HepG2 (cell line): ENCODE data around the gene C9orf43. TPM values are rescaled to one million over a fixed set of nuclear protein-coding genes. Genes with fewer than 3 reads are reported as not detected.

Experiments
- GATAD2A ChIP-seq: IDR thresholded peaks from 2 replicates; pipeline ENCODE4 v1.6.1; 2016
- IRF2 ChIP-seq: IDR thresholded peaks from 2 replicates; pipeline ENCODE4 v1.6.1; 2018; ENCODE audit warnings: missing genetic modification reagents, missing compliant biosample characterization
- KDM2A ChIP-seq: sonication (generic); formaldehyde crosslinking; IDR thresholded peaks from 2 replicates; pipeline ENCODE4 v1.4.0; 2020; ENCODE audit warnings: low read depth, missing genetic modification reagents, borderline replicate concordance
- NKX3-1 ChIP-seq: sonication (generic); formaldehyde crosslinking; IDR thresholded peaks from 2 replicates; pipeline ENCODE4 v1.5.0; 2020; ENCODE audit warnings: missing genetic modification reagents
- SIN3A ChIP-seq: IDR thresholded peaks from 2 replicates; pipeline ENCODE4 v1.6.1; 2011; ENCODE audit warnings: low read depth, mild to moderate bottlenecking, control low read depth, low read length, borderline replicate concordance
- ZNF230 ChIP-seq: sonication (generic); formaldehyde crosslinking; IDR thresholded peaks from 2 replicates; pipeline ENCODE4 v1.4.0; 2020; ENCODE audit warnings: mild to moderate bottlenecking, missing genetic modification reagents
- ZNF232 ChIP-seq: sonication (generic); formaldehyde crosslinking; IDR thresholded peaks from 2 replicates; pipeline ENCODE4 v1.4.0; 2020; ENCODE audit warnings: missing genetic modification reagents, borderline replicate concordance
- ZNF430 ChIP-seq: sonication (generic); formaldehyde crosslinking; IDR thresholded peaks from 2 replicates; pipeline ENCODE4 v1.9.0; 2021; ENCODE audit warnings: mild to moderate bottlenecking, missing genetic modification reagents
- ZNF850 ChIP-seq: sonication (generic); formaldehyde crosslinking; conservative IDR thresholded peaks from 2 replicates; pipeline ENCODE4 v1.9.0; 2021; ENCODE audit warnings: mild to moderate bottlenecking, missing genetic modification reagents
- polyA plus RNA-seq, 8 experiments: library from polyadenylated mRNA; depleted of rRNA in 3 of 8; stranded (reverse) in 7 of 8; unstranded in 1 of 8; fragments of >200 nt; fragmentation: Illumina TruSeq in 4 of 8; extraction: Trizol in 4 of 8; gene quantifications; 2 replicates each; pipeline versions ENCODE4 v1.2.1 to v1.2.3, GENCODE V29; 2011 to 2016; ENCODE audit warnings: low read depth in 4 of 8, missing spikeins in 1 of 8, mixed read lengths in 1 of 8; ENCODE audit not compliant: insufficient read depth in 1 of 8
- total RNA-seq, 5 experiments: library from RNA; depleted of rRNA; stranded (reverse); fragments of >200 nt; fragmentation: Illumina TruSeq; extraction: Trizol; gene quantifications; 2 replicates each; pipeline ENCODE4 v1.2.3, GENCODE V29; 2016; ENCODE audit warnings: low read depth in 1 of 5
- TF ChIP-seq, protein P1 (sequence below): sonication (generic); formaldehyde crosslinking; IDR thresholded peaks from 2 replicates; pipeline ENCODE4 v1.4.0; 2020; ENCODE audit warnings: missing genetic modification reagents
- TF ChIP-seq, protein P2 (sequence below): conservative IDR thresholded peaks from 2 replicates; pipeline ENCODE4 v1.6.1; 2018; ENCODE audit warnings: missing genetic modification reagents
- TF ChIP-seq, protein P3 (sequence below): sonication (generic); IDR thresholded peaks from 2 replicates; pipeline ENCODE4 v1.6.1; 2016; ENCODE audit warnings: low read depth, borderline replicate concordance
- TF ChIP-seq, protein P4 (sequence below): sonication (generic); formaldehyde crosslinking; IDR thresholded peaks from 2 replicates; pipeline ENCODE4 v1.8.0; 2022; ENCODE audit warnings: mild to moderate bottlenecking, missing genetic modification reagents; ENCODE audit not compliant: insufficient replicate concordance
- TF ChIP-seq, protein P5 (sequence below): sonication (generic); formaldehyde crosslinking; IDR thresholded peaks from 2 replicates; pipeline ENCODE4 v1.5.0; 2020; ENCODE audit warnings: missing genetic modification reagents, mild to moderate bottlenecking, borderline replicate concordance
- TF ChIP-seq, protein P6 (sequence below): sonication (generic); formaldehyde crosslinking; IDR thresholded peaks from 2 replicates; pipeline ENCODE4 v1.8.1; 2023; ENCODE audit warnings: missing genetic modification reagents, mild to moderate bottlenecking, borderline replicate concordance
- TF ChIP-seq, protein P7 (sequence below): sonication (generic); formaldehyde crosslinking; IDR thresholded peaks from 2 replicates; pipeline ENCODE4 v1.4.0; 2020; ENCODE audit warnings: low read depth, mild to moderate bottlenecking, missing genetic modification reagents
- TF ChIP-seq, protein P8 (sequence below): sonication (generic); formaldehyde crosslinking; IDR thresholded peaks from 2 replicates; pipeline ENCODE4 v1.5.0; 2020; ENCODE audit warnings: missing genetic modification reagents

Gene C9orf43
- total and polyA plus RNA-seq, 2 of the 13 experiments (the other 11 are each of a cell fraction or from before 2014, with no cell fraction given), result 0.24 to 0.31 TPM

DNA sequence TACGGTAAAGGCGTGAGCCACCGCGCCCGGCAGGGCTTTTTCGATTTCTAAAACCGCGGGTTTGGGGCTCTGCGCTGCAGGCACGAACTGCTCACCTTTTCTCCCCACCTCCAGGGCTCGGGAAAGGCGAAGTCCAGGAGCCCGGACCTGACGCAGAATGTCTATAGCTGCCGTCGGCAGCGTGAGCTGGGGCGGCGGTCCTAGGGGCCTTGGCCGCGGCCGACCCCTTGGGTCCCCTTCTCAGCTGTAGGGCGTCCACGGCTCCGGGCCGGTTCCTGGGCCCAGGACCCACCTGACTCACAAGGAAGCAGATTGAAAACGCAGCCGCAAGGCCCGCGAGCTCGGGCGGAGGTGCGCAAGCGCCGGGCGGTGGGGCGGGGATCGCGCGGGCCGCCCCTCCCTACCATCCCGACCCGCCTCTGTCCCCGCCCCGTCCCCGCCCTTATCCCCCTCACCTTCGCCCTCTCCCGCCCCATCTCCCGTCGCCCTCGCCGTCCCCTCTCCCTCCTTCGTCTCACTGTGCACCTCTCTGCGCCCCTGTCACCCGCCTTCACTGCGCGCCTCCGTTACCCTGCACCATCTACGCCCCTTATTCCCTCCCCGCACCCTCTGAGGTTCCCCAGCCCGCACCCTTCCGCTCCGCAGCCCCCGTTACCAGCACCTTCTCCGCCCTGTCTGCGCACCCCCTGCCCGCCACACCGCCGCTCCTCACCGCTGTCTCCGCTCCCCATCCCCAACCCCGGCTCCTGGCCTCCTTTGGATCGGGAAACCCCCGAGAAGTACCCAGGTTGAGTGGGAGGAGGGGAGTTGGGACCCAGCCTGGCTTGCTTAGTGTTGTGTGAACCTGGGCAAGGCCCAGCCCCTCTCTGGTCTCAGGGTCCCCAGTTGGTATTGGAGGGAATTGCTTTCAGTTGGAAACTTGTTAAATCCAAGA lies 33.6 kb upstream of the C9orf43 start, which contains the start of gene HDHD3 (continued):
- TF ChIP-seq, protein P1, sequence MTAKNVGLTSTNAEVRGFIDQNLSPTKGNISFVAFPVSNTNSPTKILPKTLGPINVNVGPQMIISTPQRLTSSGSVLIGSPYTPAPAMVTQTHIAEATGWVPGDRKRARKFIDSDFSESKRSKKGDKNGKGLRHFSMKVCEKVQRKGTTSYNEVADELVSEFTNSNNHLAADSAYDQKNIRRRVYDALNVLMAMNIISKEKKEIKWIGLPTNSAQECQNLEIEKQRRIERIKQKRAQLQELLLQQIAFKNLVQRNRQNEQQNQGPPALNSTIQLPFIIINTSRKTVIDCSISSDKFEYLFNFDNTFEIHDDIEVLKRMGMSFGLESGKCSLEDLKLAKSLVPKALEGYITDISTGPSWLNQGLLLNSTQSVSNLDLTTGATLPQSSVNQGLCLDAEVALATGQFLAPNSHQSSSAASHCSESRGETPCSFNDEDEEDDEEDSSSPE (CRISPR knock-in tag), result peak; percentile 28; the same call in 1 of the 2 replicates
- TF ChIP-seq GATAD2A (CRISPR knock-in tag), result peak; percentile 36; the same call in 1 of the 2 replicates
- TF ChIP-seq, protein P2, sequence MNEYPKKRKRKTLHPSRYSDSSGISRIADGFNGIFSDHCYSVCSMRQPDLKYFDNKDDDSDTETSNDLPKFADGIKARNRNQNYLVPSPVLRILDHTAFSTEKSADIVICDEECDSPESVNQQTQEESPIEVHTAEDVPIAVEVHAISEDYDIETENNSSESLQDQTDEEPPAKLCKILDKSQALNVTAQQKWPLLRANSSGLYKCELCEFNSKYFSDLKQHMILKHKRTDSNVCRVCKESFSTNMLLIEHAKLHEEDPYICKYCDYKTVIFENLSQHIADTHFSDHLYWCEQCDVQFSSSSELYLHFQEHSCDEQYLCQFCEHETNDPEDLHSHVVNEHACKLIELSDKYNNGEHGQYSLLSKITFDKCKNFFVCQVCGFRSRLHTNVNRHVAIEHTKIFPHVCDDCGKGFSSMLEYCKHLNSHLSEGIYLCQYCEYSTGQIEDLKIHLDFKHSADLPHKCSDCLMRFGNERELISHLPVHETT (CRISPR knock-in tag), result peak; percentile 66
- TF ChIP-seq SIN3A, result peak; percentile 64; the same call in 1 of the 2 replicates
- TF ChIP-seq, protein P3, sequence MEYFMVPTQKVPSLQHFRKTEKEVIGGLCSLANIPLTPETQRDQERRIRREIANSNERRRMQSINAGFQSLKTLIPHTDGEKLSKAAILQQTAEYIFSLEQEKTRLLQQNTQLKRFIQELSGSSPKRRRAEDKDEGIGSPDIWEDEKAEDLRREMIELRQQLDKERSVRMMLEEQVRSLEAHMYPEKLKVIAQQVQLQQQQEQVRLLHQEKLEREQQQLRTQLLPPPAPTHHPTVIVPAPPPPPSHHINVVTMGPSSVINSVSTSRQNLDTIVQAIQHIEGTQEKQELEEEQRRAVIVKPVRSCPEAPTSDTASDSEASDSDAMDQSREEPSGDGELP, result peak; percentile 66; the same call in 1 of the 2 replicates
- TF ChIP-seq, protein P4, sequence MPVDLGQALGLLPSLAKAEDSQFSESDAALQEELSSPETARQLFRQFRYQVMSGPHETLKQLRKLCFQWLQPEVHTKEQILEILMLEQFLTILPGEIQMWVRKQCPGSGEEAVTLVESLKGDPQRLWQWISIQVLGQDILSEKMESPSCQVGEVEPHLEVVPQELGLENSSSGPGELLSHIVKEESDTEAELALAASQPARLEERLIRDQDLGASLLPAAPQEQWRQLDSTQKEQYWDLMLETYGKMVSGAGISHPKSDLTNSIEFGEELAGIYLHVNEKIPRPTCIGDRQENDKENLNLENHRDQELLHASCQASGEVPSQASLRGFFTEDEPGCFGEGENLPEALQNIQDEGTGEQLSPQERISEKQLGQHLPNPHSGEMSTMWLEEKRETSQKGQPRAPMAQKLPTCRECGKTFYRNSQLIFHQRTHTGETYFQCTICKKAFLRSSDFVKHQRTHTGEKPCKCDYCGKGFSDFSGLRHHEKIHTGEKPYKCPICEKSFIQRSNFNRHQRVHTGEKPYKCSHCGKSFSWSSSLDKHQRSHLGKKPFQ (CRISPR knock-in tag), result peak; percentile 34
- peak; percentile 84 for TF ChIP-seq NKX3-1 (CRISPR knock-in tag)
- 0 out of 2 replicates have a peak, but pooled peaks have one; percentile 36 for TF ChIP-seq ZNF850 (CRISPR knock-in tag)
- TF ChIP-seq IRF2 (CRISPR knock-in tag), result no peak; the same call in 1 of the 2 replicates
- TF ChIP-seq KDM2A (CRISPR knock-in tag), result peak; percentile 72
- peak; percentile 39; the same call in 1 of the 2 replicates for TF ChIP-seq ZNF230 (CRISPR knock-in tag)
- TF ChIP-seq ZNF430 (CRISPR knock-in tag), result 0 out of 2 replicates have a peak, but pooled peaks have one; percentile 35
- TF ChIP-seq, protein P5, sequence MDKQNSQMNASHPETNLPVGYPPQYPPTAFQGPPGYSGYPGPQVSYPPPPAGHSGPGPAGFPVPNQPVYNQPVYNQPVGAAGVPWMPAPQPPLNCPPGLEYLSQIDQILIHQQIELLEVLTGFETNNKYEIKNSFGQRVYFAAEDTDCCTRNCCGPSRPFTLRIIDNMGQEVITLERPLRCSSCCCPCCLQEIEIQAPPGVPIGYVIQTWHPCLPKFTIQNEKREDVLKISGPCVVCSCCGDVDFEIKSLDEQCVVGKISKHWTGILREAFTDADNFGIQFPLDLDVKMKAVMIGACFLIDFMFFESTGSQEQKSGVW (CRISPR knock-in tag), result 0 out of 2 replicates have a peak, but pooled peaks have one; percentile 40
- TF ChIP-seq, protein P6, sequence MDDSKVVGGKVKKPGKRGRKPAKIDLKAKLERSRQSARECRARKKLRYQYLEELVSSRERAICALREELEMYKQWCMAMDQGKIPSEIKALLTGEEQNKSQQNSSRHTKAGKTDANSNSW (CRISPR knock-in tag), result no peak
- TF ChIP-seq, protein P7, sequence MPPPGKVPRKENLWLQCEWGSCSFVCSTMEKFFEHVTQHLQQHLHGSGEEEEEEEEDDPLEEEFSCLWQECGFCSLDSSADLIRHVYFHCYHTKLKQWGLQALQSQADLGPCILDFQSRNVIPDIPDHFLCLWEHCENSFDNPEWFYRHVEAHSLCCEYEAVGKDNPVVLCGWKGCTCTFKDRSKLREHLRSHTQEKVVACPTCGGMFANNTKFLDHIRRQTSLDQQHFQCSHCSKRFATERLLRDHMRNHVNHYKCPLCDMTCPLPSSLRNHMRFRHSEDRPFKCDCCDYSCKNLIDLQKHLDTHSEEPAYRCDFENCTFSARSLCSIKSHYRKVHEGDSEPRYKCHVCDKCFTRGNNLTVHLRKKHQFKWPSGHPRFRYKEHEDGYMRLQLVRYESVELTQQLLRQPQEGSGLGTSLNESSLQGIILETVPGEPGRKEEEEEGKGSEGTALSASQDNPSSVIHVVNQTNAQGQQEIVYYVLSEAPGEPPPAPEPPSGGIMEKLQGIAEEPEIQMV (CRISPR knock-in tag), result peak; percentile 67; the same call in 1 of the 2 replicates
- no peak for TF ChIP-seq ZNF232 (CRISPR knock-in tag)
- TF ChIP-seq, protein P8, sequence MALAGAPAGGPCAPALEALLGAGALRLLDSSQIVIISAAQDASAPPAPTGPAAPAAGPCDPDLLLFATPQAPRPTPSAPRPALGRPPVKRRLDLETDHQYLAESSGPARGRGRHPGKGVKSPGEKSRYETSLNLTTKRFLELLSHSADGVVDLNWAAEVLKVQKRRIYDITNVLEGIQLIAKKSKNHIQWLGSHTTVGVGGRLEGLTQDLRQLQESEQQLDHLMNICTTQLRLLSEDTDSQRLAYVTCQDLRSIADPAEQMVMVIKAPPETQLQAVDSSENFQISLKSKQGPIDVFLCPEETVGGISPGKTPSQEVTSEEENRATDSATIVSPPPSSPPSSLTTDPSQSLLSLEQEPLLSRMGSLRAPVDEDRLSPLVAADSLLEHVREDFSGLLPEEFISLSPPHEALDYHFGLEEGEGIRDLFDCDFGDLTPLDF (CRISPR knock-in tag), result no peak
